NCI-H510A treated with DMSO at 0.1 percent for 48 hours (cell line): ENCODE data around the gene RAB40C.

Source experiments
- DNase-seq: peaks from one replicate; lab custom pipeline; 2025; lab: John Stamatoyannopoulos, UW

The RAB40C gene

GRCh38 chr16:647173-647902, 57.5 kb downstream of the RAB40C start:
- DNase-seq: no peak

GRCh38 chr16:648071-648780, 58.4 kb downstream of the RAB40C start:
- DNase-seq: peak; percentile 55

- DNase-seq: peak; percentile 78
Measured at GRCh38 chr16:648781-649589, 59.1 kb downstream of the RAB40C start, which contains the start of gene WDR90. WDR90 (plus strand) TSS chr16:649365; CDS start chr16:649417, 52 bp downstream.

DNA sequence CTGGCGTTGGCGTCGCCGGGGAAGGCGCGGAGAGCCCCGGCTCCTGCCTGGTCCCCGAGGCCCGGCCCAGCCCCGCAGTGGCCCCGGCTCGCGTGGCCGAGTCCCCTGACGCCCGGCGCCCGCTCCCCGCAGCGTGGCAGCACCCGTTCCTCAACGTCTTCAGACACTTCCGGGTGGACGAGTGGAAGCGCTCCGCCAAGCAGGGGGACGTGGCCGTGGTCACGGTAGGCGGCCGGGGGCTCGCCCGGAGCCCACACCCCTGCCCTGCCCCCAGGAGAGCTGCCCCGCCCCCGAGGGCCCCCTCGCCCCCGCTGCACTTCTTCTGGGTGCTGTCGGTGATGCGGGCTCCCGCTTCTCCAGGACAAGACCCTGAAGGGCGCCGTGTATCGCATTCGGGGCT, 59.8 kb downstream of the RAB40C start:
- DNase-seq: no peak

DNA sequence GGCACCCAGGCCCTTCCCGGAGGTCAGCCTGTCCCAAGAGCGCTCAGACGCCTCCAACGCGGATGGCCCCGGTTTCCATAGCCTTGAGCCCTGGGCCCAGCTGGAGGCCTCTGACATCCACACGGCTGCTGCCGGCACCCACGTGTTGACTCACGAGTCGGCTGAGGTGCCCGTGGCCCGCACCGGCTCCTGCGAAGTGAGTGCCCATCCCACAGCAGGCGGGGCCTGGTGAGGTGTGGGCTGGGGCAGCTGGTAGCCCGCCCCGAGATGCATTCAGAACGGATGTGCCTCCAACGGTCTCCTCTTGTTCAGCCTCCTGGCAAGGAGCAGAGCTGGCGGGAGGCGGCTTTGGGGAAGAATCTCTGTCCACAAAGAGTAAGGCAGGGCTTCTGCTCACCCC, 62.0 kb downstream of the RAB40C start:
- no peak for DNase-seq

DNA sequence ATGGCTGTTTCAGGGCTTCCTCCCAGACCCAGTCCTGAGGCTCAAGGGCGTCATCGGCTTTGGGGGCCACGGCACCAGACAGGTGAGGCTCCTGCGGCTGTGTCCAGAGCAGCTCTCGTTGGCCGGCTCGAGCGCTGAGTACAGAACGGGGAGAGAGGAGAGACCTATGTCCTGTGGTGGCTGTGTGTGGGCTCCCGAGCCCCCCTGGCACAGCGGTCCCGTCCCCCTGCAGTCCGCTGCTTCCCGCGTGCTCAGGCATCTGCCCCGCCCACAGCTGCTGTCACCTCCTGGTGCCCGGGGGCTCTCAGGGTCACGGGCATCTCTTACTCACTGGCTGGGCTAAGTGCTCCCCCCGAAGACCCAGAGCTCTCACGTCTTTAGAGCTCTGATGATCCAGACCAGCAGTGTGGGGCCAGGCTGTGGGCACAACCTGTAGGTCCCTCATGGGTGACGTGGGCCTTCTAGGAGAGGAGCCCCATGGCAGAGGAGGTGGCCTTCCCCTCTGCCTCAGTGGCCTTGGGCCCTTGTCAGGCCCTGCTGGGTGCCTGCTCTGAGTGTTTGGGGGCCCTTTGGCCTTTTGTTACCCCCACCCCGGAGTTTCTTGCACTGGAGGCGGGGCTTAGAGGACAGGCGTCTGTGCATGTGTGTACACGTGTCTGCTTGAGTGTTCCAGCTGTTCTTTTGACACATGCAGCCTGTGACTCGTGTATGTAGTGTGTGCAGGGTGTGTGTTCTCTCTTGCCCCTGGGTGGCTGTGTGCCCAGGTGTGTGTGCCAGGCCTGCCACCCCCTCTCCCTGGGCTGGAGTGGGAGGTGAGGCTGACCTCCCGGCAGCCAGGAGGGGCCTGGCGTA, 62.8 kb downstream of the RAB40C start:
- DNase-seq: no peak

DNA sequence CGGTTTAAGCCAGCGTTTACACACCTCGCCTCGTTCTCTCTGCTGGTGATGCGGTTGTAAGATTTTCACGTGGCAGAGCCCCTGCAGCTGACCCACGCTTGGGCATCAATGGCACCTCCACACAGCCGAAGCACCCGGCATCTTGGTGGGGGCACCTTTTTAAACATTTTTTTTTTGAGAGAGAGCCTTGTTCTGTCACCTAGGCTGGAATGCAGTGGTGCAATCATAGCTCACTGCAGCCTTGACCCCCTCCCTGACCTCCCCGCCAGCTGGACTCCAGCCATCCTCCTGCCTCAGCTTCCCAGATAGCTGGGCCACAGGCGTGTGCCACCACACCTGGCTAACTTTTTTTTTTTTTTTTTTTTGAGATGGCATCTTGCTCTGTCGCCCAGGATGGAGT, 64.2 kb downstream of the RAB40C start:
- no peak for DNase-seq

DNA sequence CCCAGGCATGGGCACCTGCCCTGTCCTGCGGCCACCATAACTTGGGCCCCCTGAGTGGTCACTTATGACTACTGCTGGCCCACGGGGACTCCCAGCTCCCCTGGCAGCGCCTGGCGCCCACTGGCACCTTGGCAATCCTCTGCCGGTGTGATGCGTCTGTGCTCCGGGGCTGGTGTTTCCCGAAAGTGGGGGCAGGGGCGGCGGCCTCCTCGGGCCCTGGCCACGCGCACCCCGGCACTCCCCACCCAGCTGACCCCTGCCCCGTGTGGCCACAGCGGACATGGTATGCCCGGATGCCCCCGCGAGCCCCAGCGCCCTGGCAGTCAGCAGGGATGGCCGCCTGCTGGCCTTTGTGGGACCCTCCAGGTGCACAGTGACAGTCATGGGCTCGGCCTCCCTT, 67.6 kb downstream of the RAB40C start:
- no peak for DNase-seq

DNA sequence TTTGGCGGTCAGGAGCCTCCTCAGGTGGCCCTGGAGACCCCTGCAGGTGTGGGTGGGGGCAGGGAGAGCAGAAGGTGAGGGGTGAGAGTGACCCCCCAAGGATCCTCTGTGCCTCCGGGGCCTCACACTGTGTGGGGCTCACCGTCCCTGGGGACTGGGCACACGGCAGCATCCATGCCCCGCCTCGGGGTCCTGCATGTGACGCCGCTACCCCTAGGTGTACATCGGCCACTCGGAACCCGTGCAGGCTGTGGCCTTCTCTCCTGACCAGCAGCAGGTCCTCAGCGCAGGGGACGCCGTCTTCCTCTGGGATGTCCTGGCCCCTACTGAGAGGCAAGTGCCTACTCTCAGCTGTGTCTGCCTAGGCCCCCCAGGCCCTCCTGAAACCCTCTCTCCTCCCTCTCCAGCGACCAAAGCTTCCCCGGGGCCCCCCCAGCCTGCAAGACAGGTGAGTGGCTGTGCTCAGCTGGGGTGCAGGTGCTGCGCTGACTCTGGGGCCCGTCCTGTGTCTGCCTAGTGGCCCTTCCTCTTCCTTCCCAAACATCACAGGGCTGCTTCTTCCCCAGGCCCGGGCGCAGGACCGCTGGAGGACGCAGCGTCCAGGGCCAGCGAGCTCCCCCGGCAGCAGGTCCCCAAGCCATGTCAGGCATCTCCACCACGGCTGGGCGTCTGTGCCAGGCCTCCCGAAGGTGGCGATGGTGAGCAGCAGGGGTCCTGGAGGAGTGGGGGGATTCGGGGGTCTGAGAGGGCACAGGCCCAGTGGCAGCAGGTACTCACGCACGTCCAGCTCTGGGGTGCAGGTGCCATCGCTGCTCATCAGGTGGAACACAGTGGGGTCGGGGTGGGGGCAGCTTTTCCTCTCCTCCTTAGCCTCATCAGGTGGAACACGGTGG, 69.1 kb downstream of the RAB40C start:
- DNase-seq: no peak

GRCh38 chr16:659618-660017, 69.8 kb downstream of the RAB40C start:
- no peak for DNase-seq

DNA sequence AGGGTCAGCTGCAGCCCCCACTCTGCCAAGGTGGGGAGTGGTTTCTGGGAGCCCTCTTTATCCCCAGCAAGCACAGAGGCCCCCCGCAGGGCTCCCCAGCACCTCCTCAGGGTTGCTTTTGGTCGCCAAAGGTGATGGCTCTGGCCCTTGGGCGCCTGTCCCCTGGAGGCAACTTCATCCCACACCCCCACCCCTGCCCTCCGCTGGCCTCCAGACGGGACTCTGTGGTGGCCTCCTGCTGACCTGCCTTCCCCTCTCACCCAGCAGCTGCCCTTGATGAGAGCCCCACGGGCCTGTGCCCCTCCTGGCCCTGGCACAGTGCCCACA, 70.2 kb downstream of the RAB40C start:
- DNase-seq: no peak

DNA sequence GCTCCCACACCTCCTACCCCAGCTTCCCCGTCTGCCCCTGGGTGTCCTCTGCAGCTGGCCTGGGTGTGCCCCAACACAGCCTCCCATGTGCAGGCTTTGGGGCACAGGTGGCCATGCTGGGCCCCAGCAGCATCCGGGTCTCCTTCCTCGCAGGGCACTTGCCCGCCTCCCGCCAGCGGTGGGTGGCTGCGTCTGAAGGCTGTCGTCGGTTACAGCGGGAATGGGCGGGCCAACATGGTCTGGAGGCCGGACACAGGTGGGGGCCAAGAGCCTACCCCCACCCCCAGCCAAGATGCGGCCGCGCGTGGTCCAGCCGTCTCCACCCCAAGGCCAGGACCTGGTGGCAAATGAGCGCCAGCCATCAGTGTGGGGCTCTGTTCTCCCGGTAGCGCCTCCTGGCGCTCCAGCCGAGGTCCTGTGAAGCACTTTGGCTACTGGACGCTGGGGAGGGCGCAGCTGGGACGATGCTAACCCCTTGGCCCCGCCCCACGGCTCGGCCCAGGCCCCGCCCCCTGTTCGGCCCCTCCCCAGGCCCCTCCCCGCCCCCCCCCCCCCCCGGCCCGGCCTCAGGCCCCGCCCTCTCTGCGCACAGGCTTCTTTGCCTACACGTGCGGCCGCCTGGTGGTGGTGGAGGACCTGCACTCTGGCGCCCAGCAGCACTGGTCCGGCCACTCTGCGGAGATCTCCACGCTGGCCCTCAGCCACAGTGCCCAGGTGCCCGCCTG, 70.8 kb downstream of the RAB40C start:
- no peak for DNase-seq

- DNase-seq: no peak
Measured at GRCh38 chr16:661184-661821, 71.4 kb downstream of the RAB40C start.

DNA sequence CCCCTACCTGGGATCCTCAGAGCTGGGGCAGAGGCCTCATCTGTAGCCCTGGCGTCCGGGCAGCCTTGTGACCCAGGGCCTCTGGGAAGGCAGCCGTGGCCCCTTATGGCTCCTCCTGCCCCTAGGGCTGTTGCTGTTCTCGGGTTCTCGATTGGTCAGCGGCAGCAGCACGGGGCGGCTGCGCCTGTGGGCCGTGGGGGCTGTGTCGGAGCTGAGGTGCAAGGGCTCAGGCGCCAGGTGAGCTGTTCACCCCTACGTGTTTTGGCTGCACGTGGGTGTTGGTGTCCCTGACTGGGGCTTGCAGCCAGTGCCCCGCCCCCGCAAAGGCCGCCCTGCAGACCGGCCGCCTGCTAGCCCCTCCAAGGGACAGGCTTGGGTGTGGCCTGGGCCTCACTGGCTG, 72.2 kb downstream of the RAB40C start:
- no peak for DNase-seq

DNA sequence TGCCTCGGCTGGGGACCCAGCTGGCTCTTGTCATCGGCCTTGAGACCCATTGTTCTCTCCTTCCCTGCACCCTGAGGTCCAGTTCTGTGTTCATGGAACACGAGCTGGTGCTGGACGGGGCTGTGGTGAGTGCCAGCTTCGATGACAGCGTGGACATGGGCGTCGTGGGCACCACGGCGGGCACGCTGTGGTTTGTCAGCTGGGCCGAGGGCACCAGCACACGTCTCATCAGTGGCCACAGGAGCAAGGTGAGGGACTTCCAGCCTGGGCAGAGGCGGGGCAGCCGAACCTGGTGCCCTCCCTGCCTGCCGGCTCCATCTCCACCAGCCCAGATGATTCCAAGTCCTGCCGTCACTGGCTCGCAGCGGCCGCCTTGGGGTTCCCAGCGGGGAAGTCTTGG, 72.7 kb downstream of the RAB40C start:
- DNase-seq: no peak

DNA sequence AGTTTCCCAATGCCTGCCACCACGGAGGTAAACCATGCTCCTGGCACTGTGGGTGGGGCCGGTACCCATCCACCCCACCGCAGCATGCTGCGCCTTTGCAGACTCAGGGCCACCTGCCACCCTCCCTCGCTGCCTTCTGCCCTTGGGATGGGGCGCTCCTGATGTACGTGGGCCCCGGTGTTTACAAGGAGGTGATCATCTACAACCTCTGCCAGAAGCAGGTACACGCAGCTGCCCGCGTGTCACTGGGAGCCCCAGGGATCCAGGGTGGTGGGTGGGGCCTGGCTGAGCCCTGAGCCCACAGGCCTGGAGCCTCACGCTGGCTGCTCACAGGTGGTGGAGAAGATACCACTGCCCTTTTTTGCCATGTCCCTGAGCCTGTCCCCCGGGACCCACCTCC, 76.7 kb downstream of the RAB40C start:
- no peak for DNase-seq

DNA sequence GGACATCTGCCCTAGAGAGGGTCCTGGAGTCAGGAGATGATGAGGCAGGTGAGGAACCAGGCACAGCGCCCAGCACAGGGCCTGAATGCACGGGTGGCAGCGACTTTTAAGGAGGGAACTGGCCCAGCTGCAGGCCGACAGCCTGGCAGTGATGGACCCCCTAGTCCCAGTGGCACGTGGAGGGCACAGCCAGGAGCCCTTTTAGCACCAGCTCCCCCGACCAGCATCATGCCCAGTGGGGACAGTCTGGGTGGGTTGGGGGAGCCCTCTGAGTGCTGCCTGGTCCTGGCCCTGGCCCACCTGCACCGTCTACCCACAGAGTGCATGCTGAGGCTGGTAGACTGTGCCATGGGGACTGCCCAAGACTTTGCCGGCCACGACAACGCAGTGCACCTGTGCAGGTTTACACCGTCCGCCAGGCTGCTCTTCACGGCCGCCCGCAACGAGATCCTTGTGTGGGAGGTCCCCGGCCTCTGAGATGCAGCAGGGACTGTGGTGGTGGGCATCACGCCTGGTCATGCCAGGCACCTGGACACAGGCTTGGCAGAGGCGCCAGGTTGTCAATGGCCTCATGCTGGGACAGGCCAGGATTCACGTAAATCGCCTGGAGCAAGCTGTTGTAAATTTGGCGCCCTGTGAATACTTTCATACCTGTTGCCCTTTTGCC, 77.4 kb downstream of the RAB40C start:
- DNase-seq: no peak

- peak; percentile 72 for DNase-seq
Measured at GRCh38 chr16:667780-668518, 78.1 kb downstream of the RAB40C start, which contains the start of gene RHOT2. RHOT2 (plus strand) TSS chr16:668132; CDS start chr16:668200, 68 bp downstream.
